SHP77 (cell line): ENCODE data around the gene CXCL8.
"Not testable (repeated sequence)": the region's sequence is repeated elsewhere in the genome, so short reads cannot be mapped to it uniquely, and the experiment has no call there.

Source experiments
- DNase-seq, 2 experiments: peaks; one replicate each; lab custom pipeline; 2025; lab: John Stamatoyannopoulos, UW

The CXCL8 gene

GRCh38 chr4:73743795-73744194 is 3.4 kb downstream of the CXCL8 start:
- DNase-seq, result no peak

DNA sequence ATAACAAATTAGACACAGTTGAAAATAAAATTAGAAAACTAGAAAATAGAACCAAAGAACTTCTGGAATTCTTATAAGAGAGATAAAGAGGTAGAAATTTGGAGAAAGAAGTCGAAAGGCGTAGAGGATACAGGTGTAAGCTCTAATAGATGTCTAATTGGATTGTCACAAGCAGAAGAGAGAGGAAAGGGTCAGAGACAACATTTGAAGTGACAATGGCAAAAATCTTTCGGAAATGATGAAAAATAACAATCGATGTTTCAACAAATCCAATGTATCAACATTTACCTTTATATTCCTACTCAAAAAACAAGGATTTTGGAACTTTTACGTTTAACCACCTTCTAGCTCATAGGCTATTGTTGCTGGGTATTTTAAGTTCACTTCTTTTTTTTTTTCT is 3.8 kb downstream of the CXCL8 start:
- DNase-seq, result no peak

DNA sequence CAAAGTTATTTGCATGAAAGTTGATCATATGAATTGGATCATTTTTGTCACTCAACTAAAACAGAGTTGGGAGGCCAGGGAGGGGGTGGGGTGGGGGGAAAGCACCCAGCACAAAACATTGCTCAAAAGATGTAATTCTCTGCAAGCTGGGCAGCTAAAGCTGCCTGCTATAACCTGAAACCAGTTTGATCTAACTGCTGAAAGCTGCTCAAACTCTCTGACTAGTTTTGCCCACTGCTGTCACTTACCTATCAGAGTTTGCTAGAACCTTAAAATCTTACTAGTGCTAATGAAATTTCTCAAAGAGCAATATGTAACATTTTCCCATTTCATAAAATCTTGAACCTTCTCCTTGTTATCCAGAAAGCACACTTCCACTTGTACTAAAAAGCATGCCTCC is 10.4 kb downstream of the CXCL8 start:
- no peak for DNase-seq

DNA sequence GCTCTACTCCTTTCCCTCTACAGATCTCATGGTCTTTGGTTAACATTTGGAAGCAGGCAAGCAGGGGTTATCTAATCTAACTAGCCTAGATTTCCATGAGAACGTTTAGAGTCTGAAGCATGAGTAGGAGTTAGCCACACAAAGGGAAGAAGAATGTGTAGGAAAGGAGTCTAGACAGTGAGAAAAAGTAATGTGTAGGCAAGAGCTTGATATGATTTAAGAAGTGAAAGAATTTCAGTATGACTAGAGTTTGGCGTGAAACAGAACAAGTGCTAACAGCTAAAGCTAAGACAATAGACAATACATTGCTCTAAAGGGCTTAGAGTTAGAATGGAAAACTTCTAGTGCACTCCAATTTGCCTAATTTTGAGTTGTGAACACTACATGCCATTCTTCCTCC is 10.8 kb downstream of the CXCL8 start:
- DNase-seq, result no peak

DNA sequence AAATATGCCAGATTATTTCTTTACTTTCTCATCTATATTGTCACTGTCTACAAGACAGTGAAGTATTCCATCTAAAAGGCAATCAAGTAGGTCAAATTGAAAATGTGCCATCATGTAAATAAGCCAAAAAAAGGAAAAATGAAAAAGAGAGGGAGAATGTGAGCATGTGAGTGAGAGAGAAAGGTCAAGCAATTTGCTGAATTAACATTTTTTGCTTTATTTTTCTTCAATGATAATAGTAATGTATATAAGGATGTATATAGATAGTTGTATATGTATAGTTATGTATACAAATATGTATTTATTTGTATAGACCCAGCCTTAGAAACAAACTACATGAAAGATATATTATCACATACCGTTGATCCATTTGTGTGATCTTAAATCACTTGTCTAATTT is 11.5 kb downstream of the CXCL8 start:
- DNase-seq, result no peak

DNA sequence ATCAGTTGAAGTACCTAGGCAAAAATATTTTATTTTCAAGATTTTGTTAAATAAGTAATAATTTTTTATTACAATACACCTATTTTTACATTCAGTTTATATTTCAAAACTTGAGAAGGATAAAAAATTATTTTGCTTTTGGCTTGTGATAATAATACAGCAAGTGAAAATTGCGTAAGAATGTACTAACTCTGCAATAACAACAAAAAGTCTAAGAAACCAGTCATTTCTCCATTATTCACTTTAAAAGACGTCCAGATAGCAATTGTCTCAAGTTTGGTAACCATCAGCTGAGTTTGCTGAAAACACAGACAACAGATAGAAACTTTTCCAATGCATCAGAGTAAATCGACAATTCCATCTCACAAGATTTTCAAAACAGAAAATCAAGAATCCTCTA is 12.1 kb downstream of the CXCL8 start:
- DNase-seq, result no peak

- DNase-seq, result no peak
Measured at GRCh38 chr4:73753215-73753614, 12.8 kb downstream of the CXCL8 start.

DNA sequence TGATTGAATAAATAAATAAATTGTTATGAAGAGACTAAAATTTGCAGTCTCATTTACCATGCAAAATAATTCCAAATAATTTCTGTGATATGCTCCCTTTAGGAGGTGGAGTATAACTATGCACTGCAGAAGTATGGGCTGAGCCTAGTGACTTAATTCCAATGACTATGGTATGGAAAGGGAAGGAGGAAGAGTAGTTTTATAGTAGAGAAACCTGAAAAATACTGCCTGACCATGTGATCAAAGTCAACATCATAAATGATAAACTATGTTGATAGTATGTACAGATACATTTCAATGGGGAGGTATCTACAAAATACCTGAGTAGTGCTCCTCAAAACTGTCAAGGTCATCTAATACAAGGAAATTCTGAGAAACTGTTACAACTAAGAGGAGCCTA is 14.6 kb downstream of the CXCL8 start:
- DNase-seq, result no peak

DNA sequence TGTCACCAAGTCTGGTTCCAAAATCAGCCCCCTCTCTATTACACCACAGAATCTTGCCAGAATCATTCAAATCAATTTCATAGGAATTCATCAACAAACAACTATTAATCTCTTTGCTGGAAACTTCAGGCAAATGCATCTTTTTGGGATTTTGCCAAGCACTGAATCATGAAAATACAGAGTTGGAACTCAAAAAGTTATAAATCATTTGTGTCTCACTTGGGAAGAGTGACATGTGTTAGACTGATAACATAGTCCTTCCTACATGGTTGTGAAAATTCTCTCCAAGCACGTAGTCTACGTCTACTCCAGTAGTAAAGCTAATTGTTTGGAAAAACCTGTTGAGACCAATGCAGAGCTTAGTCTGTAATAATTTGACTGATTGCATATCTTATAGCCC is 19.0 kb downstream of the CXCL8 start:
- no peak for DNase-seq

DNA sequence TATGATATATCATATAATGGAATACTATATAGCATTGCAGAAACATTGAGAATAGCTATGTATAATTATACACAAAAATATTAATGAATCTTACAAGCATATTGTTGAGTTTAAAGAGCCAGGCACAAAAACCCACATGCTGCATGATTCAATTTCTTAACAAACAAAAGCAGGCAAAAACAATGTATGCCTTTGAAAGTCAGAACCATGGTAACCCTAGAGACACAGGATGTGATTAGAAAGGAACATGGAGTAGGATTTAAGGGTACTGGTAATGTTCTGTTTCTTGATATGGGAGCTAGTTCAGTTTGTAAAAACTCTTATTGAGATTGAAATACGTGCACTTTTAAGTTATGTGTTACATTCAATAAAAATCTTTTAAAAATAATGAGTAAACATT is 21.5 kb downstream of the CXCL8 start:
- DNase-seq, result no peak

GRCh38 chr4:73762409-73762808 is 22.0 kb downstream of the CXCL8 start:
- DNase-seq, result no peak

DNA sequence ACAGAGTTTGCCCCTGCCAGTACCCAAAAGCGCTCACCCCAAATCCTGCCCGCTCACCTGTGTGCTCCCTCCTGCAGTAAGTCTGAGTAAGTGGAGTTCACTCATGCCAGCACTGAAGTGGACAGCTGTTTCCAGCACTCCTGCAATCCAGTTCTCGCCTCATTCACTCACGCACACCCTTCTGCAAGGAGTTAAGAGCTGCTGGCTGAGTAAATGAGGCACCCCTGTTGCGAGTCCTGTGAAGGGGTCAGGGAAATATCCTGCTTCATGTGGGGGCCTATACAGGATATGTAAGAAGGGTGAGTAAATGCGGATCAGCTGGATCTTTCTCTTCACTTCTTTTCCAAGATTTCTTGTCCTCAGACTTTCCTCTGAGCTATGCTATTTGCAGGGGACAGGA is 23.5 kb downstream of the CXCL8 start:
- no peak for DNase-seq

DNA sequence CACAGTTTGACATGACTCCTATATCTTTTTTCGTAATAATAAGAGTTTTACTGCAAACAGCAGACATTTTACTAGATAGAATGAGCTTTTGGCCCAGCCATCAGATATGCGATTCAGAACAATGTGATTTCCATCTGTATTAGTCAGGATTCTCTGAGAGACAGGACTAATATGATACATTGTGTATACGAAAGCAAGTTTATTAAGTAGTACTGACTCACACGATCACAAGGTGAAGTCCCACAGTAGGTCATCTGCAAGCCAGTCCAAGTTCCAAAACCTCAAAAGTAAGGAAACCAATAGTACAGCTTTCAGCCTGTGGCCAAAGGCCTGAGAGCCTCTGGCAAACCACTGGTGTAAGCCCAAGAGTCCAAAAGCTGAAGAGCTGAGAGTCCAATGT is 24.1 kb downstream of the CXCL8 start:
- no peak for DNase-seq

- no peak for DNase-seq
Measured at GRCh38 chr4:73765296-73765695, 24.9 kb downstream of the CXCL8 start.

DNA sequence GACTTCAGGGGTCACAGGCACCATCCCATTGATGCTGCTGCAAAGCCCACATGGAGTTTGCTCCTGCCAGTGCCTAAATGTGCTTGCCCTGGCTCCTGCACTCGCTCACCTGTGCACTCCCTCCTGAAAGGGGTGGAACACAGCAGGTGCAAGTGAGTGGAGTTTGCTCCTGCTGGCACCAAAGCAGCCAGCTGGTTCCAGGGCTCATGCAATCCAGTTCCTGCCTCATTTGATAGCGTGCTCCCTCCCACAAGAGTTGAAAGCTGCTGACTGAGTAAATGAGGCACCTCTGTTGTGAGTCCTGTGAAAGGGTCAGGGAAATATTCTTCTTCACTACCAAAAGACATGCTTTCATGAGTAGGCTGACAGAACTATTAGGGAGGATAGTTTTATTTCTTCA is 30.5 kb downstream of the CXCL8 start:
- DNase-seq, result peak; percentile 34 to 73

DNA sequence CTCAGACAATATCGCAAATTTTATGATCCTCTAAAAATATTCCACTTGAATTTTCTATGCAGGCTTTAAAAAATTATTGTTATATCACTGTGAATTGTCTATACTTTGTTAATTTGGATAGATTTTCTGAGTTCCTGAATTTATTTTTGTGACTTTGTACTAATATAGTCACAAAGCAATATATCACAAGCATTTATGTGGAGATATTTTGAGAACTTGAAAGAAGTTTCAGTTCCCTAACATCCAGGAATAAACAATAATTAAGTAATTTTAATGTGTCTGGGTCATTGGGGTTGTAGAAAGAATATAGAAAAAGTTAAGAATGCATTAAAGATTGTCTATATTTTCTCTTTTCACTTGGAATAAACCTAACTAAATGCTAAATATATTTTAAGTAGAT is 32.0 kb downstream of the CXCL8 start:
- DNase-seq, result no peak

DNA sequence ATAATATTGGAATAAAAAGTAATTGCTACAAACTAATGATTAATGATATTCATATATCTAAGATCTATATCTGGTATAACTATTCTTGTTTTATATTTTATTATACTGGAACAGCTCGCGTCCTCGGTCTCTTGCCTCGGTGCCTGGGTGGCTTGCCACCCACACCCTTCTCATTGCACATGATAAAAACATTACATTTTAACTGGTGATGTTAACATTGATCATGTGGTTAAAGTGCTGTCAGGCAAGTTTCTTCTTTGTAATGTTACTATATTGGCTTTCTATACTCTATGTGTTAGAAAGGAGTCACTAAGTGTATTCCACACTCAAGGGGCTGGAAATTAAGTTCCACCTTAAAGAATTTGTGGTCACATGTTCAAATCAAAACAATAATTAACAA is 34.0 kb downstream of the CXCL8 start:
- not testable (repeated sequence) for DNase-seq

GRCh38 chr4:73776321-73776729 is 36.0 kb downstream of the CXCL8 start:
- DNase-seq, result peak; percentile 79 to 87

GRCh38 chr4:73777612-73778011 is 37.2 kb downstream of the CXCL8 start:
- DNase-seq, result no peak

- no peak for DNase-seq
Measured at GRCh38 chr4:73780243-73780642, 39.9 kb downstream of the CXCL8 start.

- no peak for DNase-seq
Measured at GRCh38 chr4:73780834-73781233, 40.5 kb downstream of the CXCL8 start.

DNA sequence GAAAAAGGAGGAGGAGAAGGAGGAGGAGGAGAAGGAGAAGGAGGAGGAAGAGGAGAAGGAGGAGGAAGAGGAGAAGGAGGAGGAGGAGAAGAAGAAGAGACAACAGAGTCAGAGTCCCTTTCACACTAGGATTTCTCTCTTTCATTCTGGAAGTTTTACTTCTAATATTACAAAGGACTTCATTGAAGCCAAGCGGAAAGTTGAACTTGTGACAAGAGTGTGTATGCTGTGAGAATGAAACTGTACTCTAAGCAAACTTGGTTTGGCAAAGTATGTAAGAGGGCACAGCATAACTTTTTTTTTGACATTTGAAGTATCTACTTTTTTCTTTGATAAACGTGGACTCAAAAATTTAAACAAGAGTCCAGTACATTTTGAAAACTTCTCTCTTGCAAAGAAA is 48.0 kb downstream of the CXCL8 start:
- DNase-seq, result no peak
